ENCODE results near the gene ACTR3C. TPM values are rescaled to one million over a fixed set of nuclear protein-coding genes. Genes with fewer than 3 reads are reported as not detected.

Gene ACTR3C
- total RNA-seq, 1 donor from 2014 or later: 20.1 TPM

DNA sequence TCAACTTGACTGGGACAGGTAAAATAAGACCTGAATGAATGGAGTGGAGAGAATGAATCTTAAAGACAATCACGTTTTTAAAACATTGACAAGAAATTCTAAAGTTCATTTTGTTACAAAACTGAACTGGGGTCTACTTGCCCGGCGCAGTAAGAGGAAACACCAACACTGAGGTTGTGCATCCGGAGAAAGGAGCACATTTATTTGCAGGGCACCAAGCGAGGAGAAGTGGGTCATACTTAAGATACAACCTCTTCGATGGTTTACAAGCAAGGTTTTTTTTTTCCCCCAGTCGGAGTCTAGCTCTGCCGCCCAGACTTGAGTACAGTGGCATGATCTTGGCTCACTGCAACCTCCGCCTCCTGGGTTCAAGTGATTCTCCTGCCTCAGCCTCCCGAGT, 41.8 kb upstream of the ACTR3C start:
- ATAC-seq: no peak
- H3K9me3 ChIP-seq: no peaks in the 10 kb centered on the region
- DNase-seq: no peak
- peaks cover 2% of the 10 kb centered on the region for H3K36me3 ChIP-seq
- peaks cover 12% of the 10 kb centered on the region for H3K4me1 ChIP-seq
- TF ChIP-seq, protein P1, sequence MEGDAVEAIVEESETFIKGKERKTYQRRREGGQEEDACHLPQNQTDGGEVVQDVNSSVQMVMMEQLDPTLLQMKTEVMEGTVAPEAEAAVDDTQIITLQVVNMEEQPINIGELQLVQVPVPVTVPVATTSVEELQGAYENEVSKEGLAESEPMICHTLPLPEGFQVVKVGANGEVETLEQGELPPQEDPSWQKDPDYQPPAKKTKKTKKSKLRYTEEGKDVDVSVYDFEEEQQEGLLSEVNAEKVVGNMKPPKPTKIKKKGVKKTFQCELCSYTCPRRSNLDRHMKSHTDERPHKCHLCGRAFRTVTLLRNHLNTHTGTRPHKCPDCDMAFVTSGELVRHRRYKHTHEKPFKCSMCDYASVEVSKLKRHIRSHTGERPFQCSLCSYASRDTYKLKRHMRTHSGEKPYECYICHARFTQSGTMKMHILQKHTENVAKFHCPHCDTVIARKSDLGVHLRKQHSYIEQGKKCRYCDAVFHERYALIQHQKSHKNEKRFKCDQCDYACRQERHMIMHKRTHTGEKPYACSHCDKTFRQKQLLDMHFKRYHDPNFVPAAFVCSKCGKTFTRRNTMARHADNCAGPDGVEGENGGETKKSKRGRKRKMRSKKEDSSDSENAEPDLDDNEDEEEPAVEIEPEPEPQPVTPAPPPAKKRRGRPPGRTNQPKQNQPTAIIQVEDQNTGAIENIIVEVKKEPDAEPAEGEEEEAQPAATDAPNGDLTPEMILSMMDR (IDR thresholded peaks at IDR 0.05): no peak
- intact Hi-C loops (cut with DNase I): no loop called here
- H3K27ac ChIP-seq: no peak overlapping the region
- no peaks in the 10 kb centered on the region for H3K27me3 ChIP-seq
- no peak overlapping the region for H3K4me3 ChIP-seq

DNA sequence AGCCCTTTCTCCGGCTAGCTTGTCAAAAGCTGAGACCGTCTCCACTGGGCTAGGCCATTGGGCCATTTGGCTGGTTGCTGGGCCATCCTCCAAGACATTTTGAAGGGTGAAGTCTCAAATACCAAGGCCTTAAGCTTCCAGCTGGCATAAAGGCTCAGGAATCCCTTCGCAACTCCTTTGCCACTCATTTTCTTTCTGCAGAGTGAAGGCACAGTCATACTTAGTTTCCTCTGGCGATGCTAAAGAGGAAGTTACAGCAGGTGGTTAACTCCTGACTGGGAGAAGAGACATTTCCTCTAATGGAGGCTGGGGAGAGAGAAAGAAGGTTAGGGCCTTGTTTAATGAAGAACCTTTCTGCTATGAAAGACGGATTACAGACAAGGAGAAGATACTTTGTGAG, 40.5 kb upstream of the ACTR3C start:
- DNase-seq (peak; percentile 28), ATAC-seq (peak; percentile 11)
- TF ChIP-seq, protein P1 (IDR thresholded peaks at IDR 0.05): no peak
- no peaks in the 10 kb centered on the region for H3K27me3 ChIP-seq
- H3K36me3 ChIP-seq: no peaks in the 10 kb centered on the region
- H3K27ac ChIP-seq: no peak overlapping the region
- H3K9me3 ChIP-seq: no peaks in the 10 kb centered on the region
- H3K4me1 ChIP-seq: peaks cover 5% of the 10 kb centered on the region
- intact Hi-C loops (cut with DNase I): no loop called here
- no peak overlapping the region for H3K4me3 ChIP-seq

DNA sequence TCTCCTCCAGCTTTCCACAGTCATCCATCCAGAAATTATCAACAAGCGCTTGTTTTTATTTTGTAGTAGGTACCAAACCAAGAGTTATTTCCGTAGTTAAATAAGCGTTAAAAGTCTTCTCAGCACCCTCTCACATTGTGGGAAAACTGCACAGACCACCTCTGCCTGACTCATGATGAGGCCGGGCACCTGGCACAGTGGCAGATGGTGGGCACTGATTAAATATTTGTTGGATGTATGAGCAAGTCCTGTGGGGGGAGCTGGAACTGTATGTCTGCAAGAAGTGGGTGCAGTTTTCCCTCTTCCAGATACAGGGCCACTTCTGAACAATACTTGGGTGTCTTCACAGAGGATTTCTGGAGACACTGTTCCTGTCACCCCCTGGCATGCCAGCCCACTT, 40.0 kb upstream of the ACTR3C start:
- intact Hi-C loops (cut with DNase I): no loop called here
- no peaks in the 10 kb centered on the region for H3K36me3 ChIP-seq
- DNase-seq: peak; percentile 2
- H3K27ac ChIP-seq: no peak overlapping the region
- H3K9me3 ChIP-seq: no peaks in the 10 kb centered on the region
- H3K4me3 ChIP-seq: no peak overlapping the region
- TF ChIP-seq, protein P1 (IDR thresholded peaks at IDR 0.05): no peak
- H3K27me3 ChIP-seq: no peaks in the 10 kb centered on the region
- H3K4me1 ChIP-seq: peaks cover 5% of the 10 kb centered on the region
- ATAC-seq: no peak

DNA sequence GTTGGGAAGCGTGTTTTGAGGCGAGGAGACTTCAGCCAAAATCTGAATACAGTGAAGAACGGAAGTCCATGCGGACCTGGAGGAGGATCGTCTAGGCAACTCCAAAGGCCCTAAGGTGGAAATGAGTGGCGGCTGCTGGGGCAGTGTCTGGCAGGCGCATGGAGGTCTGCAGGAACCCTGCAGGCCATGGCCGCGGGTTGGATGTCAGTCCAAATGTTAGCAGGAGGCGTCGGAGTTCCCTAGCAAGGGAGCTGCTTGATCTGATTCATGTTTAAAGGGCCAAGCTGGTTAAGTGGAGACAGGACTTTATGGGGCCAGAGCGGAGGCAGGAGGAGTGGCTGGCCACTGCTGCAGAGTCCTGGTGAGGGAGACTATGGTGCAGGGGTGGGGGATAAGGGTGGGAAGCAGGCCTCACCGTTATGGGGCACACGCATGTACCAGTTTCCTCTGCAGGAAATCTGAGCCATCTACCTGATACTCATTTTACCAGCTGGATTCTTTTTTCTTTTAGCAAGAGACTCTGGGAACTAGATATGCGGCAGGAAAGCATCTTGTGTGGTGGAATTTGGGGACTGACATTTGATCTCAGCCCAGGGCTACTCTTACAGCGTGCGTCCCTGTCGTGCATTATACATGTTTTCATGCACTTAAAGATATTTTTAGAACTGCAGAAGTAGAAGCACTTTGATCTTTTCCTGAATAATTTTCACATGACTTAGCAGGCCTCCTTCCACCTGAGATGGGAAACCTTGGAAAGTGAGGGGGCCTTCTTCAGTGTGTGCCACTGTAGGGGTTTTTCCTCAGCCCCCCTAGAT, 38.7 kb upstream of the ACTR3C start:
- Histone ChIP-seq H3K4me1 (peaks cover 7% of the 10 kb centered on the region), H3K36me3 (no peaks in the 10 kb centered on the region), H3K9me3 (no peaks in the 10 kb centered on the region), H3K4me3 (no peak overlapping the region), H3K27me3 (no peaks in the 10 kb centered on the region), H3K27ac (no peak overlapping the region)
- DNase-seq: peak; percentile 8
- TF ChIP-seq, protein P1 (IDR thresholded peaks at IDR 0.05): no peak
- intact Hi-C loops (cut with DNase I): no loop called here
- no peak for ATAC-seq

DNA sequence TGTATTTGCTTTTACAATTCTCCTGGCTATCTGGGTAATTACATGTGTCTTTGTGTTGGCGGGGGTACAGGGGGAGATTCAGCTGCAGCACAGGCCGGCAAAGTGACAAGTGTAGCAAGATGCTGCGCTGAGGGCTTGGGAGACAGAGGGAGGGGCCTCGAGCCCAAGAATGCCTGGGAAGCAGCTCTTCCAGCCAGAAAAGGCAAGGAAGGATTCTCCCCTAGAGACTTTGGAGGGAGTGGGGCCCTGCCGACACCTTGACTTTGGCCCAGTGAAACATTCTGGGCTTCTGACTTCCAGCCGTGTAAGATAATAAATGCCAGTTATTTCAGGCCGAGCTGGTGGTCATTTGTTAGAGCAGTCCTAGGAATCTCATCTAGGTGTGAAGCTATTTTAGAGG, 38.1 kb upstream of the ACTR3C start:
- Histone ChIP-seq H3K4me3 (no peak overlapping the region), H3K4me1 (peaks cover 7% of the 10 kb centered on the region), H3K9me3 (no peaks in the 10 kb centered on the region), H3K36me3 (no peaks in the 10 kb centered on the region), H3K27ac (no peak overlapping the region), H3K27me3 (no peaks in the 10 kb centered on the region)
- ATAC-seq (no peak), DNase-seq (no peak)
- intact Hi-C loops (cut with DNase I): no loop called here
- TF ChIP-seq, protein P1 (IDR thresholded peaks at IDR 0.05): no peak
